GM19035 (cell line): ENCODE results near the gene UBE2E3.
A peak's percentile ranks its signal among the peaks of the same experiment; 100 is the strongest.

ENCODE experiments used
- ATAC-seq: cut with Tn5 transposase; IDR thresholded peaks from one replicate; pipeline ENCODE4 v1.9.1; 2021; ENCODE audit not compliant: unreplicated experiment

Gene UBE2E3

GRCh38 chr2:180978903-180979748 lies 1.3 kb upstream of the UBE2E3 start:
- no peak for ATAC-seq

GRCh38 chr2:180979749-180980105 lies 678 bp upstream of the UBE2E3 start:
- no peak for ATAC-seq

- ATAC-seq: peak; percentile 12
These were observed 822 bp downstream of the UBE2E3 start for GRCh38 chr2:180980943-180981911.

GRCh38 chr2:180983468-180984242 lies 3.2 kb downstream of the UBE2E3 start:
- ATAC-seq: no peak

DNA sequence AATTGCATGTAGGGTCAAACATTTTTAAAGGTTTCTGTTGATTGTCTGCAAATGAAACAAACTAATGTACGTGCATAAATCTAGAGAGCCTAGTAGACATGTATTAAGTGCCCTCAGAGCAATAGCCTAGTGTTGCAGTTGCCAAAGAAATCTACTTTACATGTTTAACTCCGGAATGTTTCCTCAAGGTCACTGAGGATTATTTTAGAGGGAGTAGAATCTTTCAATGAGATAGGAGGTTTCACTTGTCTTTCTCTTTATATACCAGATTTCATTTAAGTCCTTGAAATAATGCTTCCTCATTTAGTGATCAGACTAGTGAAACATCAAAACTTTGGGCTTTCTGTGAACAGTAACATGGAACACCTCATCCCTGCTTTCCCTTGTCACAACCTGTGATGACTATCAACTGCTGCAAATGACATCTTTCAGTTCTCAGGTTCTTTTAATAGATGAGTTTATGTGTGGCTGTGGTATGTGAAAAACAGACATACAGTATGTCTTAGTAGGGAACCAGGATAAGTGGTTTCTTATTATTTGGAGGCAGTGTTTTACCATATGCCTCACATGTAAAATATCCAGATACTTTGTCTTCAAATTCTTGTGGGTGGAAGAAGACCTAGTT lies 5.5 kb downstream of the UBE2E3 start:
- ATAC-seq: no peak

DNA sequence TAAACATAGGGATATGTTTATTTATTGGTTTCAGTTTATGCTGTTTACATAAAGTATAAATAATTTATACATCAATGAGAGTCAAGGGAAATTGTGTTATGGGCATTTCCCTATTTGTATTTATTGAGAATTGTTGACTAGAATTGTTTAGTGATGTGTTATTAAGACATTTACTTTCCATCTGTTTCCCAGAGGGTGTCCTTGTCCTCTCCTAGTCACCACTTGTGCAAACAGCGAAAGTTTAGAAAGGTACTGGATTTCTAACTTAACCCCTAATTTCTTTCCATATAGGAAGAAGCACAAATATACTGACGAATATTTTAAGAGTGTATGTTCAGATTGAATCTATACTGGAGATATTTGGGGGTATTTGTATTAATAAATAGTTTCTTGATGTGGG lies 6.7 kb downstream of the UBE2E3 start:
- ATAC-seq: no peak

DNA sequence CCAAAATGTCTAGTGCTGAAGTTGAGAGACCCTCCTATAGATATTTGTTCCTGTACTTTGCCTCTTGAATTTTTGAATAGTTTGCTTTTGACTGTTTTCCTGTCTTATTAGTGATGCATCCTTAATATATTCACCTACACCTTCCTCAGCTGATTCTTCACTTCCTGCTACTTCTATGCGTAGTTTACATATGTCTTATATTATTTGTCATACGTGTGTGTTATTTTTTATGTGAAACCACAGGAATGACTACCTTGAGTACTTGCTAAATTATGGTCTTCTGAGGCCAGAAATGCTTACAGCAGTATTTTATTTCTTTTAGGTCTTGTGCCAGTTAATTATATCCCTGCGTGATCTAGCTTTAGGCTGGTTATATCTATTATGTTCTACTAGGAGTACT lies 9.9 kb downstream of the UBE2E3 start:
- ATAC-seq: no peak

DNA sequence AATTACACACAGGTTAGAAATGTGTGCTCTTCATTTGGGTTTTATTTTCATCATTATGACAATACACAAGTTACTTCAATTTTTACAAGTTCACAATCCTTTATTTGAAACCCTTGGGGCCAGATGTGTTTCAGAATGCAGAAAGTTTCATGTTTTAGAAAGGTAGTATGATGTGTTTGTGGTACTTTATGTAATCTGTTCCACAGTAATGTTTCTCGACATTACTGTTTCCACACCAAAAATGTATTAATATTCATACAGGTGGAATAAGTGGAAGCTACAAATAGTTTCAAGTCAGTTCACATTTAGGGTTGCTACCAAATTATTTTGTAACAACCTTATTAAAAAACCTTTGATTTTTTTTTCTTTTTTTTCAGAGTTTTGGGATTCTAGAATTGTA lies 10.4 kb downstream of the UBE2E3 start:
- ATAC-seq: no peak

DNA sequence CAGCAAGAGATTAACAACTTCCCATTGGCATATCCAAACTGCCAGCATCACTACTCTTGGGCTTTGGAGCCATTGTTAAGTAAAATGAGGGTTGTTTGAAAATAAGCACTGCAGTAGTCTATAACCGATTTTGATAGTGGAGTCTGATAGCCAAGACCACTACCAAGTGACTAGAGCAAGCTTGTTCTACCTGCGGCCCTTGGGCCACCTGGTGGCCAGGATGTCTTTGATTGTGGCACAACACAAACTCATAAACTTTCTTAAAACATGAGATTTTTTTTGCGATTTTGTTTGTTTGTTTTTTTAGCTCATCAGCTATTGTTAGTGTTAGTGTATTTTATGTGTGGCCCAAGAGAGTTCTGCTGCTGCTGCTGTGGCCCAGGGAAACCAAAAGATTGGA lies 11.0 kb downstream of the UBE2E3 start:
- no peak for ATAC-seq

DNA sequence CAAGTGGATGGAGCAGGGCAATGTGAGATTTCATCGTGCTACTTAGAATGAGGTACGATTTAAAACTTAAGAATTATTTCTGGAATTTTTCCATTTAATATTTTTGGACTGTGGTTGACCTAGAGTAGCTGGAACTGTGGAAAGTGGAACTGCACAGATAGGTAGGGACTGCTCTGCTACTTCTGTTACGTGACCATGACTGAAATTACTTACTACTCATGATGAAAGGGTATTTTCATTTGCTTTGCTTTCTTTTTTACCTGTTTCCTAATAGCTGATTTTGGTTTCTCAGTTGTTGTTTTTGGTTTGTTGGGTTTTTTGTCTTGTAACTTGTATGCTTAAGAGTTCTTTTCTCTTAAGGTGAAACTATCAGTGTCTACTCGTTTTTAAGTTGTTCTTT lies 11.4 kb downstream of the UBE2E3 start:
- peak; percentile 87 for ATAC-seq

- ATAC-seq: no peak
These were observed 12.6 kb downstream of the UBE2E3 start for GRCh38 chr2:180992994-180993393.

GRCh38 chr2:180999274-180999964 lies 19.0 kb downstream of the UBE2E3 start:
- ATAC-seq: no peak

DNA sequence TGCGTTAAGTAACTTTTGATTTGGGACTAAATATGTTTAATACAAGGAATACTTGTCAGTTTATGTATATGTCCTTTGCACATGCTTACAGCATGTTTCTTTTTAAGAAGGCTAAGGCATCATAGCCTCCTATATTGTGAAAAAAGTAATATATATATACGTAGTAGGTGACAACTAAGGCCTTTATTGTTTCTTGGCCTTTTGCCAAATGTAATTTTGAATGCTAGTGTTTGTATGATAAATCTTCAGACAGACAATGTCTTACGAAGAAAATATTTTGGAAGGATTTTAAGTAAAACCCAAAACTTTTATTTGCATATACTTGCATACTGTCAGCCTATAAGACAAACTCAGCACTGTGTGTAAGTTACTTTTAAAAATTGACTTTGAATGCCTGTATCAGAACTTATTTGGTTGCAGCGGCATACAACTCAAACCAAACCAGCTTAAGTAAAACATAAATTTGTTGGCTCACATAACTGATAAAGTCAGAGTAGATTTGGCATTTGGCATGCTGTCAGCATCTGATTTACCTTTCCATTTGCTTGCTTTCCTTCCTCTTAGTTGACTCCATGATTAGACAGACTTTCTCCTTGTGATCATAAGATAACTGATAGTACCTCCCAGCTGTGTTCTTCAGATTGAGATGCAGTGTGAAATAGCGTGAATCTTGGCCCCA lies 24.4 kb downstream of the UBE2E3 start:
- ATAC-seq: no peak

GRCh38 chr2:181005326-181005655 lies 24.9 kb downstream of the UBE2E3 start:
- no peak for ATAC-seq

GRCh38 chr2:181005809-181006208 lies 25.4 kb downstream of the UBE2E3 start:
- no peak for ATAC-seq

GRCh38 chr2:181007086-181007837 lies 26.9 kb downstream of the UBE2E3 start:
- ATAC-seq: no peak

- no peak for ATAC-seq
These were observed 28.0 kb downstream of the UBE2E3 start for GRCh38 chr2:181008407-181008806.

GRCh38 chr2:181021199-181021789 lies 40.9 kb downstream of the UBE2E3 start:
- ATAC-seq: no peak

GRCh38 chr2:181022652-181023051 lies 42.2 kb downstream of the UBE2E3 start:
- no peak for ATAC-seq
